Uterus (tissue), 4 donors: Measurements from ENCODE around the gene NKAIN2. TPM values are rescaled to one million over a fixed set of nuclear protein-coding genes. Genes with fewer than 3 reads are reported as not detected.

Experiments
- DNase-seq, 2 donors: peaks; one replicate each; pipeline ENCODE4 v3.0.0-alpha.2; 2019 to 2020
- H3K27ac ChIP-seq, 2 donors: fragments of 200-600 bp; sonication (generic); 1 replicate in 1 of 2; 2 replicates in 1 of 2; pipeline ENCODE4 v1.5.1; 2016 to 2018
- H3K27me3 ChIP-seq, 2 donors: fragments of 200-600 bp; sonication (generic); one replicate each; pipeline ENCODE4 v1.5.1; 2018 to 2019; ENCODE audit warnings: control low read depth in 1 of 2
- H3K36me3 ChIP-seq, 2 donors: fragments of 200-600 bp; sonication (generic); one replicate each; pipeline ENCODE4 v1.5.1; 2019; ENCODE audit warnings: control low read depth in 1 of 2
- H3K4me1 ChIP-seq, 2 donors: fragments of 200-600 bp; sonication (generic); one replicate each; pipeline ENCODE4 v1.5.1; 2018 to 2019; ENCODE audit warnings: control low read depth in 1 of 2
- H3K4me3 ChIP-seq, 2 donors: fragments of 200-600 bp; sonication (generic); 1 replicate in 1 of 2; 2 replicates in 1 of 2; pipeline ENCODE4 v1.5.1; 2018 to 2019; ENCODE audit warnings: mild to moderate bottlenecking in 1 of 2
- H3K9me3 ChIP-seq, 2 donors: fragments of 200-600 bp; sonication (generic); one replicate each; pipeline ENCODE4 v1.5.1; 2019; ENCODE audit warnings: control low read depth in 1 of 2
- POLR2A ChIP-seq, 2 donors: fragments of 450-650 bp; IDR thresholded peaks; one replicate each; pipeline ENCODE4 v1.6.1; 2016; ENCODE audit warnings: antibody characterized with exemption in 2 of 2, mild to moderate bottlenecking in 1 of 2, moderate library complexity in 1 of 2
- intact Hi-C: fragments of 100-400 bp; cut with DNase I; formaldehyde crosslinking; loops from one replicate; pipeline ENCODE4 v1.15.1; 2023; ENCODE audit warnings: low total_unique reads
- total RNA-seq, 4 donors: library from RNA; depleted of rRNA in 3 of 4; stranded (reverse); fragments of >200 nt in 3 of 4; gene quantifications; one replicate each; pipeline versions ENCODE4 v1.1.0 to v1.2.4, GENCODE V29; 2014 to 2023
- TF ChIP-seq, protein P1 (sequence below), 4 experiments: fragments of 200-600 bp in 2 of 4; fragments of 450-650 bp in 2 of 4; sonication (generic) in 2 of 4; IDR thresholded peaks; one replicate each; pipeline ENCODE4 v1.5.1; 2016 to 2019; ENCODE audit warnings: antibody characterized with exemption in 4 of 4, mild to moderate bottlenecking in 2 of 4, moderate library complexity in 1 of 4
- donor health status: DM: yes; HTN: yes; CAD: no.

The NKAIN2 gene
- total RNA-seq, 4 donors from 2014 or later: 0.59 to 1.1 (median 1.0) TPM; not detected in 1

DNA sequence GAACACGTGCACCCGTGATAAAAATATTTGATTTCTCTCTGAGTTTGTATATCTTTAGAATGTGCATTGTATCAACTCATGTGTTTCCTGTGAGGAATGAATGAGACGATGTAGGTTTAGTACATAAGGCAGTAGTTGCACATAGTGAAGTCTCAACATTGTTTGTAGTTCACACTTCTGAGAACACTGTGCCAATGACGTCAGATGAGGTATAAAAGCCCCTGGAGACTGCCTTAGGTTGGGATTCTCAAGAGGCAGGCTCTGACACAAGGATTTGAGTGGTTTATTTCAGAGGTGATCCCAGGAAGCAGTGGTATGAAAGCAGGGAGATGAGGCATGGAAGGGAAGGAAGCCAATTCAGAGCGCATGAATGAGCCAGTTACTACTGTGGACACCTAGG, 2.6 kb upstream of the NKAIN2 start:
- H3K4me1 ChIP-seq: no peaks in the 10 kb centered on the region
- TF ChIP-seq, protein P1, sequence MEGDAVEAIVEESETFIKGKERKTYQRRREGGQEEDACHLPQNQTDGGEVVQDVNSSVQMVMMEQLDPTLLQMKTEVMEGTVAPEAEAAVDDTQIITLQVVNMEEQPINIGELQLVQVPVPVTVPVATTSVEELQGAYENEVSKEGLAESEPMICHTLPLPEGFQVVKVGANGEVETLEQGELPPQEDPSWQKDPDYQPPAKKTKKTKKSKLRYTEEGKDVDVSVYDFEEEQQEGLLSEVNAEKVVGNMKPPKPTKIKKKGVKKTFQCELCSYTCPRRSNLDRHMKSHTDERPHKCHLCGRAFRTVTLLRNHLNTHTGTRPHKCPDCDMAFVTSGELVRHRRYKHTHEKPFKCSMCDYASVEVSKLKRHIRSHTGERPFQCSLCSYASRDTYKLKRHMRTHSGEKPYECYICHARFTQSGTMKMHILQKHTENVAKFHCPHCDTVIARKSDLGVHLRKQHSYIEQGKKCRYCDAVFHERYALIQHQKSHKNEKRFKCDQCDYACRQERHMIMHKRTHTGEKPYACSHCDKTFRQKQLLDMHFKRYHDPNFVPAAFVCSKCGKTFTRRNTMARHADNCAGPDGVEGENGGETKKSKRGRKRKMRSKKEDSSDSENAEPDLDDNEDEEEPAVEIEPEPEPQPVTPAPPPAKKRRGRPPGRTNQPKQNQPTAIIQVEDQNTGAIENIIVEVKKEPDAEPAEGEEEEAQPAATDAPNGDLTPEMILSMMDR (IDR thresholded peaks at IDR 0.05): no peak
- TF ChIP-seq POLR2A (IDR thresholded peaks at IDR 0.05): no peak
- H3K4me3 ChIP-seq: no peak overlapping the region
- intact Hi-C loops: no loop called here
- no peaks in the 10 kb centered on the region for H3K36me3 ChIP-seq
- no peaks in the 10 kb centered on the region for H3K9me3 ChIP-seq
- H3K27me3 ChIP-seq: peaks cover 0 to 14% of the 10 kb centered on the region in 2 donors
- no peak overlapping the region for H3K27ac ChIP-seq
- DNase-seq: no peak

DNA sequence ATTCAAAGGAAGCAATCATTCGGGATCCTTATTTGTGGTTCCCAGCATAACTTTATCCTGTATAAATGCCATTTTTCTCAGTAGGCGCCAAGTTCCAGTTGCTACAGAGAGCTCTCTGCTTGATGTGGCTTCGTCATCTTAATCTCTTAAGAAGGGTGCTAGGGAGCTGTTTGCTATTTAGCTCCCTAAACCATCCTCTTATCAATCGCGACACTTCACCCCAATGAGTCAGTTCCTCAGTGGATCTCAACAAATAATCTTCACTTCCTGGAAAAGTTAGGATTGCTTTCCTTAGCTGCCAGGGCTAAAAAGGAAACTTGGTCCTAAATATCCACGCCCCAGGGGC, 1.3 kb upstream of the NKAIN2 start:
- intact Hi-C loops: no loop called here
- Histone ChIP-seq H3K27ac (no peak overlapping the region), H3K27me3 (peaks cover 0 to 23% of the 10 kb centered on the region in 2 donors), H3K36me3 (no peaks in the 10 kb centered on the region), H3K4me1 (no peaks in the 10 kb centered on the region), H3K9me3 (no peaks in the 10 kb centered on the region), H3K4me3 (no peak overlapping the region)
- TF ChIP-seq POLR2A (IDR thresholded peaks at IDR 0.05): no peak
- TF ChIP-seq, protein P1 (IDR thresholded peaks at IDR 0.05): no peak
- no peak for DNase-seq

GRCh38 chr6:123802697-123803503, 765 bp upstream of the NKAIN2 start:
- peak; percentile 23 to 53 for DNase-seq
- H3K9me3 ChIP-seq: no peaks in the 10 kb centered on the region
- H3K4me1 ChIP-seq: no peaks in the 10 kb centered on the region
- peak overlapping the region; percentile 22 to 30 for H3K4me3 ChIP-seq
- intact Hi-C loops: no loop called here
- TF ChIP-seq POLR2A (IDR thresholded peaks at IDR 0.05): no peak
- TF ChIP-seq, protein P1 (IDR thresholded peaks at IDR 0.05): peak; percentile 55 to 70 (median 65)
- H3K36me3 ChIP-seq: no peaks in the 10 kb centered on the region
- no peak overlapping the region for H3K27ac ChIP-seq
- peaks cover 0 to 23% of the 10 kb centered on the region in 2 donors for H3K27me3 ChIP-seq

- H3K9me3 ChIP-seq: no peaks in the 10 kb centered on the region
- no peaks in the 10 kb centered on the region for H3K4me1 ChIP-seq
- H3K36me3 ChIP-seq: no peaks in the 10 kb centered on the region
- intact Hi-C loops: no loop called here
- no peak for TF ChIP-seq POLR2A (IDR thresholded peaks at IDR 0.05)
- TF ChIP-seq, protein P1 (IDR thresholded peaks at IDR 0.05): no peak
- no peak overlapping the region for H3K27ac ChIP-seq
- no peak overlapping the region for H3K4me3 ChIP-seq
- DNase-seq: no peak
- peaks cover 0 to 28% of the 10 kb centered on the region in 2 donors for H3K27me3 ChIP-seq
Measured at GRCh38 chr6:123804014-123804786, 535 bp downstream of the NKAIN2 start.
